Measurements from ENCODE around the gene EEF1AKMT1.

DNA sequence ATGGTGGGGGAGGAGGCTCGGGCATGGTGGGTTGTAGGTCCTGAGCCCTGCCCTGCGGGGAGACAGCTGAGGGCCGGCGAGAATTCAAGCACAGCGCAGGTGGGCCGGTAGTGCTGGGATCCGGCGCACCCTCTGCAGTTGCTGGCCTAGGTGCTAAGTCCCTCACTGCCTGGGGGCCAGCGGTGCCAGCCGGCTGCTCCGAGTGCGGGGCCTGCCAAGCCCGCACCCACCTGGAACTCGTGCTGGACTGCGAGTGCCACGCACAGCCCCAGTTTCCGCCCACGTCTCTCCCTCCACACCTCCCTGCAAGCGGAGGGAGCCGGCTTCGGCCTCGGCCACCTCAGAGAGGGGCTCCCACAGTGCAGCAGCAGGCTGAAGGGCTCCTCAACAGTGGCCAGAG is 33.7 kb downstream of the EEF1AKMT1 start:
- no peak for TF ChIP-seq BHLHE40 (IDR thresholded peaks at IDR 0.05; ENCODE audit: borderline replicate concordance)
- no peak for TF ChIP-seq ELF4 (IDR thresholded peaks at IDR 0.05)
- no peak for TF ChIP-seq TARDBP (IDR thresholded peaks at IDR 0.05)
- no peak for TF ChIP-seq SP1 (IDR thresholded peaks at IDR 0.05)
- no peak for TF ChIP-seq SUZ12 (IDR thresholded peaks at IDR 0.05)
- no peak for TF ChIP-seq ZNF384 (IDR thresholded peaks at IDR 0.05)
- TF ChIP-seq LEF1 (IDR thresholded peaks at IDR 0.05; ENCODE audit: borderline replicate concordance) = no peak
- TF ChIP-seq ARNT (IDR thresholded peaks at IDR 0.05) = no peak
- TF ChIP-seq FOXM1 (IDR thresholded peaks at IDR 0.05; ENCODE audit: borderline replicate concordance) = no peak
